Measurements from ENCODE around the gene NISCH. TPM values are rescaled to one million over a fixed set of nuclear protein-coding genes. Genes with fewer than 3 reads are reported as not detected.
A peak's percentile ranks its signal among the peaks of the same experiment; 100 is the strongest.

Gene NISCH
- total RNA-seq, 1 donor from 2014 or later = 58.3 TPM

DNA sequence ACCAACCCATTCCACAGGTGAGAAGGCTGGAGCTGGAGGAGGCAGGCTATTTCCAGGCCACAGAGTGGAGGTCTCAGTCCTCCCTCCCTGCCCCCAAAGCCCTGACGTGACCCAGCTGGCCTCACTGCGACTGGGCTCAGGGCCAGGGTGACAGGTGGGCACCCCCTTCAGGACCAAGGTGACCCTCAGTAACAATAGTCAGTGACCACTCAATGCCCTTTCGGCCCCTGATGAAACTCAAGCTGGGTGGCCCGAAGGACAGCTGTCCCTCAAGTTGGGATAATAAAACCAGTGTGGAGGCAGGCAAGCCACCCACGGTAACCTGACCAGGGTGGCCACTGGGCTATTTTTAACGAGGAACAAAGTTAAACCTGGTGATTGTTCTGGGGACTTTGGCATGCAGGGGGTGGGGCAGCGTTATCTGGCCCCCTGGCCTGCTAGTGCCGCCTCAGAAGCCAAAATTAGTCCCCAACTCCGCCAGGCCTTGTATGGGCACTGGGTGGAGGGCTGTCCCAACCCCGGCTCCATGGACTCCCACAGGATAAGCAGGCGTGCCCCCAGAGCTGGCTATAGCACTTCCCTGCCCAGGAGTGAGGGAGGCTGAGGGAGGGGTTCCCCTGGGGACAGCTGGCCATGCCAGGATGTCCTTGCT is 2.7 kb upstream of the NISCH start:
- TF ChIP-seq, protein P1, sequence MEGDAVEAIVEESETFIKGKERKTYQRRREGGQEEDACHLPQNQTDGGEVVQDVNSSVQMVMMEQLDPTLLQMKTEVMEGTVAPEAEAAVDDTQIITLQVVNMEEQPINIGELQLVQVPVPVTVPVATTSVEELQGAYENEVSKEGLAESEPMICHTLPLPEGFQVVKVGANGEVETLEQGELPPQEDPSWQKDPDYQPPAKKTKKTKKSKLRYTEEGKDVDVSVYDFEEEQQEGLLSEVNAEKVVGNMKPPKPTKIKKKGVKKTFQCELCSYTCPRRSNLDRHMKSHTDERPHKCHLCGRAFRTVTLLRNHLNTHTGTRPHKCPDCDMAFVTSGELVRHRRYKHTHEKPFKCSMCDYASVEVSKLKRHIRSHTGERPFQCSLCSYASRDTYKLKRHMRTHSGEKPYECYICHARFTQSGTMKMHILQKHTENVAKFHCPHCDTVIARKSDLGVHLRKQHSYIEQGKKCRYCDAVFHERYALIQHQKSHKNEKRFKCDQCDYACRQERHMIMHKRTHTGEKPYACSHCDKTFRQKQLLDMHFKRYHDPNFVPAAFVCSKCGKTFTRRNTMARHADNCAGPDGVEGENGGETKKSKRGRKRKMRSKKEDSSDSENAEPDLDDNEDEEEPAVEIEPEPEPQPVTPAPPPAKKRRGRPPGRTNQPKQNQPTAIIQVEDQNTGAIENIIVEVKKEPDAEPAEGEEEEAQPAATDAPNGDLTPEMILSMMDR (IDR thresholded peaks at IDR 0.05) = no peak
- H3K27ac ChIP-seq = no peak overlapping the region
- H3K27me3 ChIP-seq = no peaks in the 10 kb centered on the region
- no peak for DNase-seq (ENCODE audit: low spot score in 2 of 2)
- H3K4me1 ChIP-seq = peaks cover 12 to 14% of the 10 kb centered on the region in 2 donors
- peaks cover 2 to 3% of the 10 kb centered on the region in 2 donors for H3K36me3 ChIP-seq
- no peak overlapping the region for H3K4me3 ChIP-seq
- intact Hi-C loops (cut with DNase I) = loop anchor here (10.0 kb wide), 1 partner anchor 232 kb away; the partner anchor contains the start of genes GNL3 and PBRM1
- no peaks in the 10 kb centered on the region for H3K9me3 ChIP-seq

DNA sequence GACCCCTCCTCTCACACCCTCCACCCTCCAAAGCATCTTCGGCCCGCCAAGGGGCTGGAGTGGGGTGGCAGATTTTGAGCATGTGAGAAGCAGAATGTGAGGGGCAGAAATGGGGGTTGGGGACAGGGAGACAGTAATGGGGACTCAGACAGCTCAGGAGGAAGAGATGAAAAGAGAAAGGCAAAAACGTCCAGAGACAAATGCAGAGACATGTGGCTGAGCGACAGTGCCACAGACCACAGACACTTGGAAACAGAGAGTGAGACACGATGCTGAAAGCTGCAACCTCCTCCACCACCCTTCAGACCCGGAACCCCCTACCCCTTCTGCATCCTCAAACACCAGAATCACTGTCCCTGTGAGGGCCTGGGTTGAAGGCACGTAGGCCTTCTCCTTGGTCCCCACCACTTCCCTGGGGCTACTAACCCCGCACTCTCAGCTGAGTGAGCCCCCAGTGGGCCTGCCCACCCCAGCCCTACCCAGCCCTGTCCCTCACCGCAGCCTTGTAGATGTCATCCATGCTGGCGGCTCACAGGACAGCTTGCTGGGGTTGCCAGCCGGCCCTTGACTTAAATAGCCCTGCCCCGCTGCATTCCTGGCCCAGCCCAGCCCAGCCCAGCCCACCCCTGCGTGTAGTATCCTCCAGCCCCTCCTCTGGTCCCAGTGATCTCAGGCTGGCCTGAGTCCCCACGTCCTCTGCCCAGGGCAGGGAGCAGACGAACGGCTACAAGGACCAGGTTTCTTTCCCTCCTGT is 1.7 kb upstream of the NISCH start, which contains the start of gene TNNC1:
Gene TNNC1 (minus strand): TSS at position 546 of the 754 bp plus-strand sequence. CDS start 26 bp downstream, at position 520.
- peak within 1 kb of the TSS; percentile 93 to 94 for H3K4me3 ChIP-seq
- intact Hi-C loops (cut with DNase I) = loop anchor here (2.0 to 10.0 kb wide), 2 partner anchors 83 to 231 kb away; partner anchors contain the start of genes GNL3, PBRM1 and UQCC5
- H3K27ac ChIP-seq = peak within 1 kb of the TSS; percentile 89 to 94
- no peaks in the 10 kb centered on the region for H3K9me3 ChIP-seq
- H3K36me3 ChIP-seq = peaks cover 8 to 9% of the 10 kb centered on the region in 2 donors
- no peak for DNase-seq (ENCODE audit: low spot score in 2 of 2)
- H3K27me3 ChIP-seq = no peaks in the 10 kb centered on the region
- TF ChIP-seq, protein P1 (IDR thresholded peaks at IDR 0.05) = no peak
- peaks cover 12 to 14% of the 10 kb centered on the region in 2 donors for H3K4me1 ChIP-seq

GRCh38 chr3:52454250-52454937 is 1.0 kb upstream of the NISCH start:
- intact Hi-C loops (cut with DNase I) = loop anchor here (2.0 to 10.0 kb wide), 2 partner anchors 82 to 230 kb away; partner anchors contain the start of genes GNL3, PBRM1 and UQCC5
- Histone ChIP-seq H3K4me1 (peaks cover 12 to 14% of the 10 kb centered on the region in 2 donors), H3K27ac (peak overlapping the region; percentile 89 to 94), H3K36me3 (peaks cover 15 to 16% of the 10 kb centered on the region in 2 donors), H3K9me3 (no peaks in the 10 kb centered on the region), H3K27me3 (no peaks in the 10 kb centered on the region), H3K4me3 (peak overlapping the region; percentile 93 to 94)
- no peak for DNase-seq (ENCODE audit: low spot score in 2 of 2)
- TF ChIP-seq, protein P1 (IDR thresholded peaks at IDR 0.05) = no peak

DNA sequence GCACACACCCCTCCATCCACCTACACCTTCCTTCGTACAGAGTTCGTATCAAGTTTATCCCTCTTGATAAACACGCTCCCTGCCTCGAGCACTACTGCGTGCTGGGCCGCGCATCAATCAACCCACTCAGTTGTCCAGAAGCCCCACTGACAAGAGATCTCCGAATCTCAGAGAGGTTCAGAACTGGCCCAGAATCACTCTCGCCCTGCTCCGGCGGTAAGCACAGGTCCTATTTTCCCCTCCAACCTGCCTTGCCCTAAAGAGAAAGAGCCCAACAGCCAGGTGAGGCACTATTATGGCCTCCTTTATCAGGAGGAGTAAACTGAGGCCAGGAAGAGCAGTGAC is 494 bp upstream of the NISCH start:
- DNase-seq (ENCODE audit: low spot score in 2 of 2) = no peak
- no peaks in the 10 kb centered on the region for H3K27me3 ChIP-seq
- TF ChIP-seq, protein P1 (IDR thresholded peaks at IDR 0.05) = no peak
- H3K36me3 ChIP-seq = peaks cover 19 to 20% of the 10 kb centered on the region in 2 donors
- H3K9me3 ChIP-seq = no peaks in the 10 kb centered on the region
- peak overlapping the region; percentile 89 to 94 for H3K27ac ChIP-seq
- intact Hi-C loops (cut with DNase I) = loop anchor here (2.0 to 10.0 kb wide), 2 partner anchors 82 to 230 kb away; partner anchors contain the start of genes GNL3, PBRM1 and UQCC5
- H3K4me1 ChIP-seq = peaks cover 12 to 14% of the 10 kb centered on the region in 2 donors
- H3K4me3 ChIP-seq = peak overlapping the region; percentile 93 to 94

GRCh38 chr3:52456169-52456799 is 880 bp downstream of the NISCH start:
- Histone ChIP-seq H3K36me3 (peaks cover 30 to 32% of the 10 kb centered on the region in 2 donors), H3K9me3 (no peaks in the 10 kb centered on the region), H3K27me3 (no peaks in the 10 kb centered on the region), H3K27ac (peak overlapping the region; percentile 89 to 94), H3K4me1 (peaks cover 12 to 14% of the 10 kb centered on the region in 2 donors), H3K4me3 (peak overlapping the region; percentile 93 to 94)
- TF ChIP-seq, protein P1 (IDR thresholded peaks at IDR 0.05) = no peak
- intact Hi-C loops (cut with DNase I) = loop anchor here (10.0 kb wide), 1 partner anchor 229 kb away; the partner anchor contains the start of genes GNL3 and PBRM1
- DNase-seq (ENCODE audit: low spot score in 2 of 2) = no peak
